Caco-2 (cell line): ENCODE results near the gene KAT2A. TPM values are rescaled to one million over a fixed set of nuclear protein-coding genes. Genes with fewer than 3 reads are reported as not detected.

Experiments
- BruUV-seq: library from RNA; stranded (reverse); fragments of 400-500 nt; replicated peaks from 2 replicates; lab custom pipeline; 2021; lab: Mats Ljungman, UMichigan
- CTCF ChIA-PET: fragments of 300-600 bp; sonication (Branson Sonifier 250); formaldehyde crosslinking; loops from one replicate; lab custom pipeline; 2022; ENCODE audit warnings: antibody characterized with exemption; lab: Charles Lee
- POLR2A ChIA-PET: fragments of 300-600 bp; sonication (Branson Sonifier 250); formaldehyde crosslinking; loops from one replicate; lab custom pipeline; 2022; ENCODE audit warnings: antibody characterized with exemption; lab: Charles Lee
- DNase-seq, 2 experiments: peaks; one replicate each; pipeline versions ENCODE4 v3.0.0 to v3.0.0-alpha.2; 2020 to 2022
- H3K27me3 ChIP-seq: replicated peaks from 2 replicates; pipeline ENCODE4 v1.6.0; 2011; ENCODE audit warnings: low read length; ENCODE audit not compliant: control insufficient read depth, insufficient read depth
- H3K36me3 ChIP-seq: 2 replicates; pipeline ENCODE4 v1.5.1; 2011; ENCODE audit warnings: low read length; ENCODE audit not compliant: control insufficient read depth, insufficient read depth
- H3K4me1 ChIP-seq: fragments of 250-450 bp; sonication (Bioruptor Pico); 2 replicates; pipeline ENCODE4 v1.5.1; 2020; ENCODE audit warnings: mild to moderate bottlenecking
- H3K4me3 ChIP-seq: 2 replicates; pipeline ENCODE4 v1.5.1; 2011; ENCODE audit warnings: low read depth, mild to moderate bottlenecking, control low read depth, low read length
- H3K9me3 ChIP-seq: fragments of 250-450 bp; sonication (Bioruptor Pico); 2 replicates; pipeline ENCODE4 v1.5.1; 2020; ENCODE audit warnings: mild to moderate bottlenecking, moderate library complexity
- H3K27ac Mint-ChIP-seq: one replicate; pipeline ENCODE4 v1.8.0; 2022; ENCODE audit warnings: mixed read lengths; ENCODE audit not compliant: unreplicated experiment
- H3K27me3 Mint-ChIP-seq: one replicate; pipeline ENCODE4 v1.8.0; 2022; ENCODE audit warnings: mixed read lengths; ENCODE audit not compliant: insufficient read depth, unreplicated experiment
- H3K36me3 Mint-ChIP-seq: one replicate; pipeline ENCODE4 v1.8.0; 2022; ENCODE audit warnings: mild to moderate bottlenecking, mixed read lengths; ENCODE audit not compliant: insufficient read depth, unreplicated experiment
- H3K4me1 Mint-ChIP-seq: one replicate; pipeline ENCODE4 v1.8.0; 2022; ENCODE audit warnings: low read depth, mixed read lengths; ENCODE audit not compliant: unreplicated experiment
- H3K4me3 Mint-ChIP-seq: one replicate; pipeline ENCODE4 v1.8.0; 2022; ENCODE audit warnings: mild to moderate bottlenecking, moderate library complexity, mixed read lengths; ENCODE audit not compliant: unreplicated experiment
- H3K9me3 Mint-ChIP-seq: one replicate; pipeline ENCODE4 v1.8.0; 2022; ENCODE audit warnings: mixed read lengths; ENCODE audit not compliant: unreplicated experiment
- intact Hi-C: fragments of 100-400 bp; cut with micrococcal nuclease; formaldehyde crosslinking; loops from one replicate; pipeline ENCODE4 v1.10.0; 2022; ENCODE audit not compliant: unreplicated experiment
- total RNA-seq: library from RNA; stranded (reverse); gene quantifications from 2 replicates; pipeline ENCODE4 v1.2.3, GENCODE V29; 2022
- TF ChIP-seq, protein P1 (sequence below), 2 experiments: fragments of 200-600 bp in 1 of 2; IDR thresholded peaks; 1 replicate in 1 of 2; 2 replicates in 1 of 2; pipeline versions ENCODE4 v1.5.1 to v1.8.0; 2011 to 2022; ENCODE audit warnings: antibody characterized with exemption in 1 of 2, control low read depth in 1 of 2, inconsistent platforms in 1 of 2, low read depth in 1 of 2, low read length in 1 of 2, mild to moderate bottlenecking in 1 of 2, moderate library complexity in 1 of 2; ENCODE audit not compliant: insufficient read depth in 1 of 2, severe bottlenecking in 1 of 2, unreplicated experiment in 1 of 2

KAT2A gene
- total RNA-seq, 1 experiment from 2014 or later, result 46.5 TPM

DNA sequence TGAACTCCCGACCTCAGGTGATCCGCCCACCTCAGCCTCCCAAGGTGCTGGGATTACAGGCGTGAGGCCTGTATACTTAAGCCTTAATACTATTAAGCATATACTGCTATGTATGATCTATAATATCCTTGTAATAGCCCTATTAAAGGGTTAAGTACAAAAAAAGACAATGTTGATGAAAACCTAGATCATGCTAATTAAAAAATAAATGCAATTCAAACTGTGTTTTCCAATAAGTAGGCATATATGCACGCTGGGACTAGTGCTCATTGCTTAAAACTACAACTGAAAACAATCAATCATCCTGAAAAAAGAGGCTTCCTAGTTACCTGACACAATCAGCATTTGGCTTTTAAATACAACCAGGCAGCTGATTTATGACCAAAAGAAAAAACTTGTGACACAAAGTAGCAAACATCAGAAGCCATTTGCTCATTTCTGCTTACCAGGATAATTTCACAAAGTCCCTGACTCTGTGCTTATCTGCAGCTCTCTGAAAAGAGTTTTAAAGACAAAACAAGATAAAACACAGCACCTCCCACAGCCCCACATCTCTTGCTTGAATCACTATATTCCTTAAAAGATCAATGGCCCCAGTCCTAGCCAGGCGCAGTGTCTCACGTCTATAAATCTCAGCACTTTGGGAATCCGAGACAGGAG, 34.0 kb downstream of the KAT2A start:
- peak in 1 of 2 experiments; percentile 37 for DNase-seq

DNA sequence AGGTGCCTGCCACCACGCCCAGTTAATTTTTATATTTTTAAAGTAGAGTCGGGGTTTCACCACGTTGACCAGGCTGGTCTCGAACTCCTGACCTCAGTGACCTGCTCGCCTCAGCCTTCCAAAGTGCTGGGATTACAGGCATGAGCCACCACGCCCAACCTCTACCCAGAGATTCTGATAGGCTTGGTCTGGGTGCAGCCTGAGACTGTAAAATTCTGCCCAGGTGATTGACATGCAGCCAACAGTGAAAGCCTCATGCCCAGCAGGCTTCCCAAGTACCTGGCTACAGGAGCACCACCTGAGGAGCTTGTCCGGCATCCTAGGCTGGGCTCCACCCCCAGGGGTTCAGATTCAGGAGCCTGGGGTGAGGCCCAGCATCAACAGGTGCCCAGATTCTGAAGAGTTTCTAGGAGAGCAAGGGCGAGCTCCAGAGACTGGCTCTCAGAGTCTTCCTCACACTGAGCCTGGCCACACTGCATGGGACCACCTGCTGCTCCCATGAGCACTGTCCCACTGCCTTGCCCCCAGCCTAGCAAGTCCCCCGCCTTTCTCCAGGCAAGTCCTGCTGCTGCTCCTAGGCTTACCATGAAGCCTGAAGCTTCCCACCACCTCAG, 39.5 kb downstream of the KAT2A start:
- no peak for DNase-seq
- Histone ChIP-seq H3K36me3 (no peaks in the 10 kb centered on the region), H3K4me3 (no peak overlapping the region), H3K27me3 (no peaks in the 10 kb centered on the region), H3K4me1 (no peaks in the 10 kb centered on the region), H3K9me3 (no peaks in the 10 kb centered on the region)
- Mint-ChIP-seq H3K4me1 (no peaks in the 10 kb centered on the region), H3K4me3 (no peak overlapping the region), H3K27me3 (no peaks in the 10 kb centered on the region), H3K27ac (no peak overlapping the region), H3K9me3 (no peaks in the 10 kb centered on the region), H3K36me3 (no peaks in the 10 kb centered on the region)
- ChIA-PET CTCF (interaction anchor here (0.5 kb wide), 1 partner anchor 40 kb away, joined by 5 read pairs; no protein-coding TSS in a partner anchor), POLR2A (no interaction called here)
- intact Hi-C loops, result no loop called here
- BruUV-seq, result no TSS peak
- TF ChIP-seq, protein P1, sequence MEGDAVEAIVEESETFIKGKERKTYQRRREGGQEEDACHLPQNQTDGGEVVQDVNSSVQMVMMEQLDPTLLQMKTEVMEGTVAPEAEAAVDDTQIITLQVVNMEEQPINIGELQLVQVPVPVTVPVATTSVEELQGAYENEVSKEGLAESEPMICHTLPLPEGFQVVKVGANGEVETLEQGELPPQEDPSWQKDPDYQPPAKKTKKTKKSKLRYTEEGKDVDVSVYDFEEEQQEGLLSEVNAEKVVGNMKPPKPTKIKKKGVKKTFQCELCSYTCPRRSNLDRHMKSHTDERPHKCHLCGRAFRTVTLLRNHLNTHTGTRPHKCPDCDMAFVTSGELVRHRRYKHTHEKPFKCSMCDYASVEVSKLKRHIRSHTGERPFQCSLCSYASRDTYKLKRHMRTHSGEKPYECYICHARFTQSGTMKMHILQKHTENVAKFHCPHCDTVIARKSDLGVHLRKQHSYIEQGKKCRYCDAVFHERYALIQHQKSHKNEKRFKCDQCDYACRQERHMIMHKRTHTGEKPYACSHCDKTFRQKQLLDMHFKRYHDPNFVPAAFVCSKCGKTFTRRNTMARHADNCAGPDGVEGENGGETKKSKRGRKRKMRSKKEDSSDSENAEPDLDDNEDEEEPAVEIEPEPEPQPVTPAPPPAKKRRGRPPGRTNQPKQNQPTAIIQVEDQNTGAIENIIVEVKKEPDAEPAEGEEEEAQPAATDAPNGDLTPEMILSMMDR (IDR thresholded peaks at IDR 0.05; ENCODE audit: insufficient read depth in 1 of 2, low read depth in 1 of 2, low read length in 1 of 2, severe bottlenecking in 1 of 2, unreplicated experiment in 1 of 2), result no peak

More for the DNA sequence above, 34.0 kb downstream of the KAT2A start:
- H3K9me3 ChIP-seq, result no peaks in the 10 kb centered on the region
- TF ChIP-seq, protein P1 (IDR thresholded peaks at IDR 0.05; ENCODE audit: insufficient read depth in 1 of 2, low read depth in 1 of 2, low read length in 1 of 2, severe bottlenecking in 1 of 2, unreplicated experiment in 1 of 2), result no peak
- POLR2A ChIA-PET, result no interaction called here
- peaks cover 10% of the 10 kb centered on the region for H3K4me1 ChIP-seq
- no peak overlapping the region for H3K27ac Mint-ChIP-seq
- no TSS peak for BruUV-seq
- no peak overlapping the region for H3K4me3 ChIP-seq
- no peaks in the 10 kb centered on the region for H3K27me3 Mint-ChIP-seq
- no peaks in the 10 kb centered on the region for H3K36me3 ChIP-seq
- no peak overlapping the region for H3K4me3 Mint-ChIP-seq
- intact Hi-C loops, result no loop called here
- peaks cover 7% of the 10 kb centered on the region for H3K4me1 Mint-ChIP-seq
- CTCF ChIA-PET, result interaction anchor here (0.6 to 1.3 kb wide), 3 partner anchors 14 to 267 kb away, joined by 3 to 4 read pairs (median 3); no protein-coding TSS in a partner anchor
- H3K9me3 Mint-ChIP-seq, result no peaks in the 10 kb centered on the region
- no peaks in the 10 kb centered on the region for H3K36me3 Mint-ChIP-seq
- H3K27me3 ChIP-seq, result no peaks in the 10 kb centered on the region

DNA sequence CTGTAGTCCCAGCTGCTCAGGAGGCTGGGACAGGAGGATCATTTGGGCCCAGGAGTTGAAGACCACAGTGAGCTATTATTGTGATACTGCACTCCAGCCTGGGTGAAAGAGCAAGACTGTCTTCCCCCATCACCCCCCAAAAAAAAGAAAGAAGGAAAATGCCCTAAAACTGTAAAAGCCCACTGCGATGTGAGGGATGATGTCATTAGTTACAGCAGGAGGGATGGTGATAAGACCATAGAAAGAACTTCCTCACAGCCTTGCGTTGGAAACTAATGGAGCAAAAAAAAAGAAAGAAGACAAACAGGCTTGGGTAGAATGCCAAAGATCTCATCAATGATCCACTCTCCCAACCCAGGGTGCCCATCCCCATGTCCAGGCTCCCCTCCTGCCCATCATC, 41.6 kb downstream of the KAT2A start:
- H3K9me3 Mint-ChIP-seq, result no peaks in the 10 kb centered on the region
- no peaks in the 10 kb centered on the region for H3K4me1 Mint-ChIP-seq
- BruUV-seq, result no TSS peak
- H3K4me3 Mint-ChIP-seq, result no peak overlapping the region
- H3K27me3 Mint-ChIP-seq, result no peaks in the 10 kb centered on the region
- no peaks in the 10 kb centered on the region for H3K4me1 ChIP-seq
- H3K36me3 Mint-ChIP-seq, result no peaks in the 10 kb centered on the region
- H3K36me3 ChIP-seq, result no peaks in the 10 kb centered on the region
- no peak overlapping the region for H3K4me3 ChIP-seq
- no peaks in the 10 kb centered on the region for H3K9me3 ChIP-seq
- no peak overlapping the region for H3K27ac Mint-ChIP-seq
- POLR2A ChIA-PET, result no interaction called here
- no peaks in the 10 kb centered on the region for H3K27me3 ChIP-seq
- intact Hi-C loops, result no loop called here
- TF ChIP-seq, protein P1 (IDR thresholded peaks at IDR 0.05; ENCODE audit: insufficient read depth in 1 of 2, low read depth in 1 of 2, low read length in 1 of 2, severe bottlenecking in 1 of 2, unreplicated experiment in 1 of 2), result no peak
- CTCF ChIA-PET, result no interaction called here
- no peak for DNase-seq
